GM18502 (cell line): ENCODE results near the gene FAM216B.
"Not testable (repeated sequence)": the region's sequence is repeated elsewhere in the genome, so short reads cannot be mapped to it uniquely, and the experiment has no call there.

Experiments
- ATAC-seq: cut with Tn5 transposase; IDR thresholded peaks from one replicate; pipeline ENCODE4 v1.9.1; 2021; ENCODE audit warnings: mild to moderate bottlenecking; ENCODE audit not compliant: unreplicated experiment, poor library complexity

The FAM216B gene

GRCh38 chr13:42781352-42781751, at the start of gene FAM216B:
TSS of gene FAM216B (plus strand) at chr13:42781584. CDS start at chr13:42784068, 2,484 bp downstream.
- ATAC-seq = no peak

GRCh38 chr13:42732073-42732472, 49.3 kb upstream of the FAM216B start:
- no peak for ATAC-seq

GRCh38 chr13:42733046-42733445, 48.3 kb upstream of the FAM216B start:
- ATAC-seq = no peak

DNA sequence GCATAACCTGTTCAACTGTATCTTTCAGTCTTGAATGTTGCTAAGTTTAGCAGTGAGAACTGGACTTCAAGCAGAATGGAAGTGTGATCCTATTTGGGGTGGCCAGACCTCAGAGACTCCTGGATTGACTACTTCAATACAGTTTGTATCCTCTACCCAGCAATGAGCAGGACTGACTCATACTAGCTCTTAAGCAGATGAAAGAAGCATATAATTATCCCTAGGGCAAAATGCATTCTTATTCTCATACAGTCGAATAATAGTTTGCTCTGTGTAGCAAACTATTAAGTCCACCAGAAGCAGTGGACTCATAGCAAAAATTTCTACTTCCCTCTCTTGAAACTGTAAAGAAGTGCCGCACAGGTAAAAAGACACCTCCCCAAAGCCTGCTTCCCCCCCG, 46.4 kb upstream of the FAM216B start:
- ATAC-seq = no peak

- no peak for ATAC-seq
Measured at GRCh38 chr13:42740753-42741152, 40.6 kb upstream of the FAM216B start.

DNA sequence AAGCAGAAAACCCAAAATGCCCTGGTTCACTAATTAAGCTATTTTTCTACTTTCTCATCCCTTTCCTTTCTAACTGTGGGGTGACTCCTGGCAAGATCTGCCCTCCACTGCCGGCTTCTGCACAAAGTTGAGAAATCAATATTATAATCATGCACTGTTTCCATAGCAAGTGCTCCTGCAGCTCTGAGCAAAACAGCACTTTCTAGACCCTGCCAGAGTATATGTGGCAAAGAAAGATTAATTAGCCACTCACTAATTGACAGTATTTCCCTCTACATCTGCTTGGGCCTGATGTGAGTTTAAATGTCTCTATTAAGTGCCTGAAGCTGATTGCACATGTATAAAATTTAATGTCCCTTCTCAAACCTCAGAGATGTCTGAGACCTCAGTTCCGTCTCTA, 39.5 kb upstream of the FAM216B start:
- ATAC-seq = no peak

- no peak for ATAC-seq
Measured at GRCh38 chr13:42745655-42746054, 35.7 kb upstream of the FAM216B start.

GRCh38 chr13:42746866-42747265, 34.5 kb upstream of the FAM216B start:
- no peak for ATAC-seq

DNA sequence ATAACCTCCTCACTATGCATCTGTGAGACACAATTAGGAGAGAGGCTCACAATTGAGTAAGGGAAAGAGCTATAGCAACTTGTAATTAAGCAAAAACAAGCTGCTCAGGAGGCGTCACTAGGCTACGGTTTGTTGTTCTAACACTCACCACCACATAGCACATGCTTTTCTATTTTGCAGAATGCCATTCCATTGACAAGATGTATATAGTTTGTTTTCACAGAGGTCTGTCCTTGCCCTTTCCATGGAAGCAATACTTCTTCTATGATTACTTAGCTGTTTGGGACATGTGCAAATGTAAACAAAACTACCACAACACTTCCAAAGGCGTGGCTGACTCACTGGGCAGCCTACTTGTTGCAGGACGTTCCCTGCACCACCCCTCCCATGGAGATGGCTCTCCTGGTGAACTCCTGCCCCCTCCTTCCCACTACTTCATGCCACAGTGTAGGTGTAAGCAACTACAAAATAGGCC, 33.9 kb upstream of the FAM216B start:
- no peak for ATAC-seq

- ATAC-seq = no peak
Measured at GRCh38 chr13:42750794-42751193, 30.6 kb upstream of the FAM216B start.

DNA sequence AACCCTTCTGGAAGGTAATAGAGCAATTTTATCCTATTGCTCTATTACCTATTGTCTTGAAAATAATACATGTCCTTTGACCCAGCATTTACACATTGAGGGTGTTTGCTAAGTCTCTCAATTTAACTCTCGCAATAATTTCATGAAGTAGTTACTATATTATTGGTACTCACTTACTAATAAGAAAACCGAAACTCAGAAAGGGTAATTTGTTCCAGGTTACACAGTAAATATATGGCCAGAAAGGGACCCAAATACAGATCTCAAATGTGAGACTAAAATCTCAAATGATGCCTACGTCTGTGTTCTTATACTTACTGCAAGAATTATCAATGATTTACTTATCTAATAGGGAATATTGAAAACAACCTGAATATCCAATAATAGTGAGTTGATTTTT, 29.7 kb upstream of the FAM216B start:
- peak; percentile 57 for ATAC-seq

DNA sequence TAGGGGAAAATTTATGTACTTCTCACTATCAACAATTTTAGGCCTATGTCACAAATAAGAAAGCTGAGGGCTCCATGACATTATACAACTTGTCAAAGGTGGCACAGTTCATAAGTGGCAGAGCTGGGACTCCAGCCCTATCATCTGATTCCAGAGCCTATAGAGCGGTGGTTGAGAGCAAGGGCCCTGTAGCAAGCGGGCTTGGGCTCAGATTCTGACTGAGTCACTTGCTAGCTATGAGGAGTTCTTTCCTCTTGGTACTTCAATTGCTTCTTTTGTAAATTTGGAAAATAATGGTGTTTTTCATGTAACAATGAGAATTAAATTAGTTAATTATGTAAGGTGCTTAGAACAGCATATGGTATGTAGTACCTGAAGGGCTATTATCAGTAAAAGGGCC, 28.7 kb upstream of the FAM216B start:
- no peak for ATAC-seq

DNA sequence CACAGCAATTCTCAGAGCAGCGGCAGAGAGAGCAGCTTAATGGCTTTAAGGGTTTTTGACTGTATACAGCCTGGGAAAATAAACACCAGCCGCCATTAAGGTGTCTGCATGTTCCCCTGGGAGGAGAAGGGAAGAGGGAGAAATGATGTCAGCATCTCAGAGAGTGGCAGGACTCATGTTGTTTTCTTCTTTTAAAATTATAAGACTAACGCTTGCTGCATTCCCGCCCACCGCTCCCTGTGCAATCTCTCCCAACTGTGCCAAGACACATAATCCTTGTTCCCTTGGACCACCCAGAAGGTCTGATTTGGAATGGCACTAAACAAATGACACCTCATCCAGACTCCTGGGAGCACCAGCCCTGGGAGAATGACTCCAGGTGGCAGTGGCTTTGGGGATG, 27.7 kb upstream of the FAM216B start:
- ATAC-seq = no peak

DNA sequence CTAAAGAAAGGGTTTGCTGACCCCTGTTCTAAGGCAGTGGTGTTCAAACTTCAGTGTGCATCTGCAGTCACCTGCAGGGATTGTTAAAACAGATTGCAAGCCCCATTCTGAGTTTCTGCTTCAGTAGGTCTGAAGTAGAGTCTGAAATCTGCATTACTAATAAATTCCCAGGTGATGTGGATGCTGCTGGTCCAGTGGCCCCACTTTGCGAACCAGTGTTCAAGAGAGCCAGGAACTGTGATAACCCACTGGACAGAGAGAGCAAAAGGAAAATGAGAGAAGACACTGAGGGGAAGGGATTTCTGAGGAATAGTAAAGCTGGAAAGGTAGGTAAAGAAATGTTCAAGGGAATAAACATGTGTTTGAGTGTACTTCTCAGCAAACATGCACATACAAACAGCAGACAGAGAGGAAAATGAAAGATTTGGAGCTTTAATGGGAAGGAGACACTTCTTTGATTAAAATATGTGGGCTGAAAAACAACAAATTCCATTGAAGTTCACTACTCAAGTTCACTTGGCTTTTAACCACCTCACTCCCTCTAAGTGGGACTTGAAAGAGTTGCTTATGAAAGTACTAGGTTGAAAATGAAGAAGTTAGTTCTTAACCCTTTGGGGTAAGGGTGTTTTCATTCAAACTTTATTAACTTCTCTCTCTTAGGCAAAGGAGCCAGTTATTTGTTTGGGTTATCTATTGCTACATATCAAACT, 26.4 kb upstream of the FAM216B start:
- ATAC-seq = no peak

- no peak for ATAC-seq
Measured at GRCh38 chr13:42757678-42758420, 23.5 kb upstream of the FAM216B start.

DNA sequence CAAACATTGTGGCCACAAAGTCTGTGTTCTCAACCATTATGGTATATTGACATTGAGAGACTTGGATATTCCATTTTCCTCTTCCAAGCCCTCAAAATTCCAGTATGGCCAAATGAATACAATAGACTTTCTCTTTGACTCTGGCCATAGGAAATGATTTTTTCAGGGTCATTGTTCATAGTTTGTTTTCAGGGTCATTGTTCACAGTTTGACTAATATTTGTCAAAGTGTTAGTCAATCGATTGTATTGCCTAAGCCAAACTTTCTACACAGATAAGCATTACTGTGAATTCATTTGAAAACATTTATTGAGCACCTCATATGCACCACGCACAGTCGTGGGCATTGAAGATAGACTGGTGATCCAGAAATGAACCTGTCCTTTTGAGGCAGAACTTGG, 22.9 kb upstream of the FAM216B start:
- ATAC-seq = no peak

GRCh38 chr13:42760951-42761350, 20.4 kb upstream of the FAM216B start:
- ATAC-seq = no peak

- no peak for ATAC-seq
Measured at GRCh38 chr13:42762251-42762650, 19.1 kb upstream of the FAM216B start.

DNA sequence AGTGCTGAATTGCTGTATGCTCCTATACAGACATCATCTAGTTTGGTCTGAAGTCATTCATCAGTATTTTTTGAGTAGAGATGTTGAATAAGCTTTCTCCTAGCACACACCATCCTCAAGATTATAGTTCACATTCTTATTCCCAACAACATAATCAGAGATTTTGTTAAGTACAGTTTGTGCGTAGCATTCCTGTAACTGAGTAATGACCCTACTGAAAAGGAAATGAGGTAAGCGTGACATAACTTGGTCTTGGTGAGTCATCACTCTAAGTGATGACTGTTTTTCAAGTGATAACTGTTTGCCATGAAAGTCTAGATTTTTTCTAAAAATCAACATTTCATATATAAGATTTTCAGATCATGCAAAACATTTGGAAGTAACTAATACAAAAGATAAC, 18.5 kb upstream of the FAM216B start:
- ATAC-seq = no peak

DNA sequence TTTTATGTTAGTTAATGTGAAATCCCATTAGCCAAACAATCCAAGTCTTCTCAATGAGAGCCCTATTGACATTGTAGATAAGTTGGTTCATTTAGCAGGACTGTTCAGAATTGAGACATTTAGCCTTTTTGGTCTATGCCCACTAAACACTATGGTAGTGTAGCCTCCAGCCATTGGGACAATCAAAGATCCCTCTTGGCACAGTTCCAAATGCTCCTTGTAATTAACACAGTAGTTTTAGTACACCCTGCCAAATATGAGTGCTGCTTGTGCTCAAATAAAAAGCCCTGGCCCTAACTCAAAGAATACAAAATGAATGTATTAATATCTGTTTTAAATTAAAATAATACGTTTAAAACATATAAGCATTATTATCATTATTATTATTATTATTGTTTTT, 15.4 kb upstream of the FAM216B start:
- no peak for ATAC-seq

GRCh38 chr13:42769650-42770049, 11.7 kb upstream of the FAM216B start:
- ATAC-seq = no peak

- not testable (repeated sequence) for ATAC-seq
Measured at GRCh38 chr13:42776558-42776957, 4.8 kb upstream of the FAM216B start.
